Fibroblast of pulmonary artery (primary cell): Measurements from ENCODE around the gene PTPN7.

Experiments
- DNase-seq: peaks from one replicate; pipeline ENCODE4 v3.0.0-alpha.2; 2010; ENCODE audit warnings: low read depth
- H3K4me3 ChIP-seq: replicated peaks from 2 replicates; pipeline ENCODE4 v1.5.1; 2011; ENCODE audit warnings: low read depth, mild to moderate bottlenecking, control low read depth, low read length, moderate library complexity
- CTCF ChIP-seq: IDR thresholded peaks from 2 replicates; pipeline ENCODE4 v1.5.1; 2011; ENCODE audit warnings: mild to moderate bottlenecking, control low read depth, low read length, inconsistent platforms; ENCODE audit errors: missing control alignments

The PTPN7 gene

GRCh38 chr1:202161151-202162046, 997 bp upstream of the PTPN7 start:
- no peak overlapping the region for H3K4me3 ChIP-seq
- TF ChIP-seq CTCF, result no peak
- no peak for DNase-seq

- TF ChIP-seq CTCF, result no peak
- DNase-seq, result no peak
- no peak overlapping the region for H3K4me3 ChIP-seq
Measured at GRCh38 chr1:202159534-202160371, 649 bp downstream of the PTPN7 start.

- H3K4me3 ChIP-seq, result no peak overlapping the region
- no peak for DNase-seq
- TF ChIP-seq CTCF, result no peak
Measured at GRCh38 chr1:202158810-202159533, 1.4 kb downstream of the PTPN7 start.

DNA sequence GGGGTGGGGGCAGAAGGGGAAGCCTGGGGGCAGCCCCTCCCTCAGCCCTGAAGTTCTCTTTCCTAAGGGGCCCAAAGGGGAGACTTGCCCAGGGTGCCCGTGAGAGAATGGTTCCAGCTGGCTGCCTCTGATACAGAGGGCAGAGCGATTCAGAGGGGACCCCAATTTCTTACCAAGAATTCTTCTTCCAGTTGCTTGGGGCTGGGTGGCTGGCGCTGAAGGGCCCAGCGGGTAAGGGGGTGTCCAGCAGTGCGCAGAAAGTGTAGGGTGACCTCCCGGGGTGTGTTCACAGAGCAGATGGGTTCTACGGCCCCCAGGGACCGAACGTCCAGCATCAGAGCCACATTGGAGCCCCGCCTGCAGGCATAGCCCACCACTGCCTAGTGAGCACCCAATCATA, 2.5 kb downstream of the PTPN7 start:
- H3K4me3 ChIP-seq, result no peak overlapping the region
- DNase-seq, result no peak
- TF ChIP-seq CTCF, result no peak

- TF ChIP-seq CTCF, result no peak
- no peak for DNase-seq
- H3K4me3 ChIP-seq, result no peak overlapping the region
Measured at GRCh38 chr1:202156590-202156989, 3.8 kb downstream of the PTPN7 start.

DNA sequence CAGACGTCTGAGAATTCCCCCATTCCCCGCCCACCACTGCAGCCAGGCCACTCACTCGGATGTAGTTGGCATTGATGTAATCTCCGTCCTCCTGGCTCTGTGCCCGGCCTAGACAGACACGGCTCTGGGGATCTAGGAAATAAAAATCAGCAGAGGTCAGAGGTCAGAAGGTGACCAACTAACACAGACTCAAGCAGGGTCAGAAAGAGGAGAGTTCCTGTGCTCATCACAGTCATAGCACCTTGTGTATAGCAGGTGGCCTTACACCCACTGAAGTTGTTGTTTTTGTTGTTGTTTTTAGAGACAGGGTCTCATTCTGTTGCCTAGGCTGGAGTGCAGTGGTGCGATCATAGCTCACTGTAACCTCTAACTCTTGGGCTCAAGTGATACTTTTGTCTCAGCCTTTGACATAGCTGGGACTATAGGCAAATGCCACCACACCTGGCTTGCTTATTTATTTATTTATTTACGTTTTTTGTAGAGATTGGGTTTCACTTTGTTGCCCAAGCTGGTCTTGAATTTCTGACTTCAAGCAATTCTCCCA, 4.9 kb downstream of the PTPN7 start:
- no peak for DNase-seq
- TF ChIP-seq CTCF, result no peak

More for the DNA sequence above, 4.9 kb downstream of the PTPN7 start:
- no peak overlapping the region for H3K4me3 ChIP-seq
